SK-N-SH (cell line): Measurements from ENCODE around the gene USP25.

ENCODE experiments used
- CTCF ChIP-seq: fragments of 200-600 bp; sonication (generic); IDR thresholded peaks from 2 replicates; pipeline ENCODE4 v1.6.1; 2017; ENCODE audit warnings: antibody characterized with exemption, mild to moderate bottlenecking, moderate library complexity
- TCF12 ChIP-seq: IDR thresholded peaks from 2 replicates; pipeline ENCODE4 v1.4.0; 2012

- TF ChIP-seq TCF12, result no peak
- TF ChIP-seq CTCF, result no peak
Observed at GRCh38 chr21:15752763-15753407, 23.1 kb downstream of the USP25 start.
